Islet precursor cell (in vitro differentiated cells): ENCODE data around the gene PCBP4.
A peak's percentile ranks its signal among the peaks of the same experiment; 100 is the strongest.
"Not testable (repeated sequence)": the region's sequence is repeated elsewhere in the genome, so short reads cannot be mapped to it uniquely, and the experiment has no call there.

Source experiments
- DNase-seq: peaks from one replicate; pipeline ENCODE4 v3.0.0-alpha.2; 2018

The PCBP4 gene

DNA sequence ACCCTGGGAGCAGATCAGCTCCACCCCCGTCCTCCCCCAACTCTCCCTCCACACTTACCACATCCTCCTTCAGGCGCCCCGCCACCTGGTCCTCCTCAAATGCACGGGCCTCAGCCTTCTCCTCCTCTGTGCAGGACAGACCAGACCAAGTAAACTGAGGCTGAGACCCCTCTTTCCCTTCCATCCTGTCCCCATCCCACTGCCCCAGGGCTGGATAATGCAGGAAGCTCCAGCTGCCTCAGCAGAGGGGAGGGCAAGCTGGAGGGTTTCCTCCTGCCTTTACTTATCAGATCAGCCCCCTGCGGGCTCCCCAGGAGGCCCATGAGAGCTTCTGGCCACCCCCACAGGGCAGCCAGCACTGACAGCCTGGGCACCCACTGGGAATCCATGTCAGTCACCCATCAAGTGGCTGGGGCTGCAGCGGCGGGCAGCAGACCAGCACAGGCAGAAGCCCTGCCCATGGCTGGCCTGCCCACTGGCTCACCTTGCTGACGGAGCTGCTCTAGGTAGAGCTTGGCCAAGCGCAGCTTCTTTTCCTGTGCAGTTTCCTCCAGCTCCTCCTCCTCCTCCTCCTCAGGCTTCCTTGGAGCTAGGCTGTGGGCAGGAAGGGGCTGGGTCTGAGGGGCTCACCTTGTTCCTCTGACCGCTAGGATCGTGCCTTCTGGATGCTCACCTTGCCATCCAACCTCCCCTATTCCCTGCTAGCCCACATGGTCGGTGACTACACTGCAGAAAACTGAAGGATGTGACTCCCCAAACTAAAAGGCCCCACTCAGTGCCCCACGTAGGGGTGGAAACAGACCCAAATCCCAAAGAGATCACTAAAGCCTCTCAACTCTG lies 29.4 kb downstream of the PCBP4 start:
- DNase-seq = no peak

GRCh38 chr3:51937014-51937413 lies 30.2 kb downstream of the PCBP4 start:
- peak; percentile 50 for DNase-seq

- no peak for DNase-seq
Measured at GRCh38 chr3:51935886-51936755, 31.1 kb downstream of the PCBP4 start.

DNA sequence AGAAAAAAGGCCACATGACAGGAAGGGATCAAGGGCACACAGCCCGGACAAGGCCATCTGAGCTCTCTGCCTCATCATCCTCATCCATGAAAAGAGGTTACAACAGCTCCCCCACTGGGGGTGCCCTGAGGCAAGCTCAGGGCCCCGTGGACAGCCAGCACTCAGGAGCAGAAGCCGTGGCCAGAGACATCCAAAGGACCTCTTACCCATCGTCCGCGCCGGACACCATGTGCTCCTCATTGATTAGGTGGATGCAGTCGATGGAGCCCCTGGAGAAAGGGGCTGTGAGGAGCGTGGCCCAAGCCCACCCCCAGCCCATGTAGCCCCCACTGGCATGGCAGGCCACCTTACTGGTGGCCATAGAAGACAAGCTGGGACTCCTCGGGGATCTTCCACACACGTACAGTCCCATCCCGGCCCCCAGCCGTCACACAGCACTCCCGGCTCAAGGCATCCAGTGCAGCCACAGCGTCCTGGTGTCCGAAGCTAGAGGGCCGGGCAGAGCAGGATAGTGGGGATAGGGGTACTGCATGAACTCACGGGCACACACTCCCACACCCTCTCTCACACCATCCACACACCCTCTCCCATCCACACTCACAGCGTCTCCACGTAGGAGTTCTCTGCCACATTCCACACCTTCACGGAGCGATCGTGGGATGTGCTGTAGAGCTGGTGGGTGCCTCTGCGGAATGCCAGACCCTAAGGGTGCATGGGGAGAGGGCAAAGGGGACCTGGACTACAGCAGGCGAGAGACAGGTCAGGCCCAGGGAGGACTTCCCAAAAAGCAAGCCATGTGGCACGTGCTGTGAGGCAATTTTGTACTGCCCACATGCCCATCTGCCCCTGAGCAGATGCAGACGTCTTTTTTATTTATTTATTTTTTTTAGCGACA lies 32.0 kb downstream of the PCBP4 start:
- DNase-seq = no peak

GRCh38 chr3:51934139-51934850 lies 33.0 kb downstream of the PCBP4 start:
- no peak for DNase-seq

DNA sequence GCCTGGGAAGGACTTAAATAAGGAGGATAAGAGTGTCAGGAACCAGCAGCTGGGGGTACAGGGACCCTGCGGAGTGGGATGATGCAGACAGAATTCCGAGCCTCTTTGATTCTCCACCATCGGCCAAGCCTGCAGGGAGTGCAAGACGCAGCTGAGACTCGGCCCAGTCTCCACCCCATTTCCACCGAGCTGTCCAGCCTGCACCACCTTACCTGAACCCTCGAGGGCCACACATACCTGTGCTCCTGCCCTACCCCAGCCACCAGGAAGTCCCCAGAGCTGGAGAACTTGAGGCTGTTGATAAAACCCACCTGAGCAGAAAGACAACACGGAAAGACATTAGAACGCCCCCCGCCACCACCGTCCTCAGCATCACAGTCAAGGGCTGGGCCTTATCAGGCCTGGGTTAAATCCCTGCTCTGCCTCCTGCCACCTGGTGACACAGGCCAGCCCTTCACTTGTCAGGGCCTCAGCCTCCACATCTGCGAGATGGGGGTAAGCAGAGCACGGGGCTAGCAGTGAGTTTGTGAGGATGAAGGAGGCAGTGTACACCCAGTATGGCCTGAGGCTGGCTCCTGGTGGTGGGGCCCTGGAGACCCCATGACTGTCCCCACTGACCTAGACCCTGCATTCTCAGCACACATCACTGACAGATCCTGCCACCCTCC lies 33.6 kb downstream of the PCBP4 start:
- DNase-seq = no peak

GRCh38 chr3:51932471-51933370 lies 34.5 kb downstream of the PCBP4 start:
- DNase-seq = no peak

GRCh38 chr3:51931756-51932155 lies 35.5 kb downstream of the PCBP4 start:
- DNase-seq = no peak

GRCh38 chr3:51930439-51930838 lies 36.8 kb downstream of the PCBP4 start:
- no peak for DNase-seq

DNA sequence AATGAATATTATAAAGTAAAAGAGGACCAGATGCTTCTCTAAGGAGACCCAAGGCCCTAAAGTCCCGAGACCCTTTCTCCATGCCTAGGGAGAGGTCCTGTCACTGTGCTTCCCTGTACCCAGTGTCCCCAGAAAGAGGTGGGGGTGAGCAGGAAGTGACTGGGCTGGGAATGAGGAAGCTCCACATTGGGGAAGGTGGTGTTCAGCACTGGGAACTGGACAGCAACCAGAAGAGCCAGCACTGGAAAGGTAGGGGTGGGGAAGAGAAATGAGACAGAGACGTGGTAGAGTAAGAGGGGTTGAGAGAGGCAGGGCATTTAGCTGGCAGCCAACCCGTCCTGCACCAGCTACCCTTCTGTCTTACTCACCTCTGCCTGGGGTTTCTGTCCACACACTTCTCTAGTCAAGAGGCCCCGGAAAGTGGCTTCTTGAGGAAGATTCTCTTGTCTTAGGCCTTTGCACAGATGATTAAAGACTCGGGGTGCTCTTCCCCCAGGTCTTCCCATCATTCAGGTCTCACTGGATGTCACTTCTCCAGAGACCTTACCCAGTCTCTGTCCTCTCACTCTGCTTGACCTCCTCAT lies 37.7 kb downstream of the PCBP4 start:
- DNase-seq = no peak

DNA sequence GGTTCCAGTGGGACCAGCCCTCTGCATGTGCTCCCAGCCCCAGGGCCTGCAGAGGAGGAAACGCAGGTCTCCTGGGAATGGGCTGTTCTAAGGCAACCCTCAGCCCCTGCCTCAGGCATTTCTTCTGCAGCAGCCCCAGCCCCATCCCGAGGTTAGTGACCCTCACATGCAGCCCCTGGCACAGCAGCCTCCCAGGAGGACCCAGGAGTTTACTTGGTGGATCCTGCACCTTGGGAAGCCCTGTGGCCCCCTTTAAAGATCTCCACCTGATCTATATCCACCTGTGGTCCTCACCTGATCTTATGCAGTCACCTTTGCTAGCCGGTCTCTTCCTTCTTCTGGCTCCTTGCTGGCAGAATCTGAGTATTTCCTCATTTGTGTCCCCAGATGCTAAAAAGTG lies 38.3 kb downstream of the PCBP4 start:
- DNase-seq = not testable (repeated sequence)

DNA sequence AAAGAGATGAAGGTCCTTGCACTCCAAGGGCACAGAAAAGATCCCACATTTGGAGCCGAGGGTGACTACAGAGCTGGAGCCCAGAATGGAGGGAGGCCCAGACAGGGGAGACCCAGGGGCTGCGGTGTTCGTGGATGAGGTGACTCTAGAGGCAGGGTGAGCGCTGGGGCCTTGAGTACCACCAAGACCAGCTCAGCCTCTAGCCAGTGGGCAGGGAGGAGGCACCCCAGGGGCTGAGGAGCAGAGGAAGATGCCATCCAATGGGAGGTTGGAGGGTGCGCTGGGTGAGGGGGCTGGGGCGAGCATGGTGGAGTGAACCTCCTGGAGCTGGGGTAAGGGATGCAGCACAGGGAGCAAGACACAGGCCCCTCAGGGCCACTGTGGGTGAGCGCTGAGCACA lies 38.8 kb downstream of the PCBP4 start:
- DNase-seq = no peak

- DNase-seq = no peak
Measured at GRCh38 chr3:51927061-51927977, 39.9 kb downstream of the PCBP4 start.

- no peak for DNase-seq
Measured at GRCh38 chr3:51921081-51921578, 46.1 kb downstream of the PCBP4 start.

DNA sequence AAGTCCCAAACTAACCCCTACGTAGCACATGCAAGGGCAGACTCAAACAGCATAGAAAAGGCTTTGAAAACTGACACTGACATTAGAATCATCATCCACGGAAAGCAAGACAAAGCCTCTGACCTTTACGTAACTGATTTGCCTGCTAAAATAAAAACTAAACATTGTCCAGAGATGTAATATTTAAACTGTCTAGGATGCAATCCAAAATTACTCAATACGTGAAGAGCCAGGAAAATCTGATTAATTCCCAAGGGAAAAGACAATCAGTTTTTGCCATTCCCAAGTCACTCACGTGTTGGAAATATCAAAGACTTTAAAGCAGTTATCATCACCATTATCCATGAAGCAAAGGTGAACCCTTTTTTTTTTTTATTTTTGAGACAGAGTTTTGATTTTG lies 50.8 kb downstream of the PCBP4 start:
- no peak for DNase-seq

DNA sequence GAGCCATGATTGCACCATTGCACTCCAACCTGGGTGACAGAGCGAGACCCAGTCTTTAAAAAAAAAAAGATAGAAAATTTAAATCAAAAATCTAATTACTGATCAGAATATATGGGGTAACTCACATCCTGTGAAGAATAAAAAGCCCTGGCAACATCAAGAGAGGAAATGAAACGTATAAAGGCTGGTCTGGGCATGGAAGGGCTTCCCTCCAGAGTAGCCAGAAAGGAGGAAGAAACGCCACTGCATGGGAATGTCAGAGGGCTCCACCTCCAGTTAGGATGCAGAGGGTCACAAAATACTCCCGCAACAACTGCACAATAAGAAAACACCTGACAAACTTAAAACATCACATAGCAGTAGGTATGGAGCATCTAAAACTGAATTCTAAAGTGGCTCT lies 59.2 kb downstream of the PCBP4 start:
- DNase-seq = no peak
